GM19239 (cell line): ENCODE results near the gene ADAMTSL1.

Source experiments
- DNase-seq: peaks from one replicate; pipeline ENCODE4 v3.0.0; 2011; ENCODE audit warnings: low spot score; ENCODE audit not compliant: insufficient read length
- FAIRE-seq: peaks from 2 replicates; lab custom pipeline; 2011; peaks lifted over from hg19 to GRCh38; lab: Jason Lieb, UNC

ADAMTSL1 gene

GRCh38 chr9:18786911-18787650, 313.1 kb downstream of the ADAMTSL1 start:
- DNase-seq (no peak), FAIRE-seq (no peak)

- DNase-seq (no peak), FAIRE-seq (no peak)
Observed at GRCh38 chr9:18788256-18788655, 314.3 kb downstream of the ADAMTSL1 start.

GRCh38 chr9:18791074-18791473, 317.1 kb downstream of the ADAMTSL1 start:
- no peak for DNase-seq
- no peak for FAIRE-seq

- FAIRE-seq (no peak), DNase-seq (no peak)
Observed at GRCh38 chr9:18793122-18793521, 319.2 kb downstream of the ADAMTSL1 start.

- DNase-seq: no peak
- no peak for FAIRE-seq
Observed at GRCh38 chr9:18795947-18796671, 322.2 kb downstream of the ADAMTSL1 start.

GRCh38 chr9:18796696-18797270, 322.8 kb downstream of the ADAMTSL1 start:
- DNase-seq (no peak), FAIRE-seq (no peak)

- no peak for DNase-seq
- no peak for FAIRE-seq
Observed at GRCh38 chr9:18798106-18798505, 324.2 kb downstream of the ADAMTSL1 start.

GRCh38 chr9:18798508-18799290, 324.7 kb downstream of the ADAMTSL1 start:
- no peak for DNase-seq
- no peak for FAIRE-seq

- DNase-seq (no peak), FAIRE-seq (no peak)
Observed at GRCh38 chr9:18799428-18799827, 325.5 kb downstream of the ADAMTSL1 start.

- no peak for FAIRE-seq
- DNase-seq: no peak
Observed at GRCh38 chr9:18800579-18800978, 326.6 kb downstream of the ADAMTSL1 start.

GRCh38 chr9:18805386-18805785, 331.4 kb downstream of the ADAMTSL1 start:
- DNase-seq (no peak), FAIRE-seq (no peak)

- DNase-seq (no peak), FAIRE-seq (no peak)
Observed at GRCh38 chr9:18806232-18807080, 332.5 kb downstream of the ADAMTSL1 start.

GRCh38 chr9:18810581-18810980, 336.6 kb downstream of the ADAMTSL1 start:
- DNase-seq (no peak), FAIRE-seq (no peak)

GRCh38 chr9:18811171-18811570, 337.2 kb downstream of the ADAMTSL1 start:
- FAIRE-seq: no peak

GRCh38 chr9:18819418-18819817, 345.5 kb downstream of the ADAMTSL1 start:
- FAIRE-seq: no peak
- no peak for DNase-seq

More at GRCh38 chr9:18811171-18811570, 337.2 kb downstream of the ADAMTSL1 start:
- DNase-seq: no peak

- DNase-seq (no peak), FAIRE-seq (no peak)
Observed at GRCh38 chr9:18820566-18821095, 346.7 kb downstream of the ADAMTSL1 start.

GRCh38 chr9:18821788-18822187, 347.8 kb downstream of the ADAMTSL1 start:
- FAIRE-seq (no peak), DNase-seq (no peak)

- FAIRE-seq (no peak), DNase-seq (no peak)
Observed at GRCh38 chr9:18822850-18823249, 348.9 kb downstream of the ADAMTSL1 start.

GRCh38 chr9:18824095-18824666, 350.2 kb downstream of the ADAMTSL1 start:
- DNase-seq (no peak), FAIRE-seq (no peak)
